HG02870 (cell line): ENCODE measurements around the gene GNRHR.
A peak's percentile ranks its signal among the peaks of the same experiment; 100 is the strongest.
"Not testable (repeated sequence)": the region's sequence is repeated elsewhere in the genome, so short reads cannot be mapped to it uniquely, and the experiment has no call there.

Source experiments
- ATAC-seq: cut with Tn5 transposase; IDR thresholded peaks from one replicate; pipeline ENCODE4 v1.9.1; 2021; ENCODE audit warnings: mild to moderate bottlenecking, moderate library complexity; ENCODE audit not compliant: unreplicated experiment

GNRHR gene

GRCh38 chr4:67730511-67730910, 23.7 kb downstream of the GNRHR start:
- ATAC-seq: not testable (repeated sequence)

GRCh38 chr4:67727124-67727850, 26.9 kb downstream of the GNRHR start:
- ATAC-seq: no peak

GRCh38 chr4:67725981-67726380, 28.2 kb downstream of the GNRHR start:
- no peak for ATAC-seq

- no peak for ATAC-seq
These were observed 29.1 kb downstream of the GNRHR start for GRCh38 chr4:67725132-67725531.

DNA sequence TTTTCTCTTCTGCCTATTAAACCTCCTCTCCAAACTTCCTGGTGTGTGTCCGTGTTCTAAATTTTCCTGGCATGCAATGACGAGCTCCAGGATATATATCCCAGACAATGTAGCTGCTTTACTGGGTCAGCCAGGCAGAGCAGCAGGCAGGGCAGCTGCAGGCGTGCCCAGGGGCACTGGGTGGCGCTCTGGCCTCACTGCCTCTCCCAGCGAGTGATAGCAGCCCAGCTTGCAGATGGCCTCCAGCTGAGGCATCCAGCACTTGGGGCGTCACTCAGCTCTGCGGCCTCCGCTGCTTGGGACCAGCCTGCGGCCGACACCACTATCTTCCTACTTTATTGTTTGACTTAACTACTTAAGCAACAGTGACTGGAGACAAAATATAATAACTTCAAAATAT, 30.2 kb downstream of the GNRHR start:
- ATAC-seq: no peak

DNA sequence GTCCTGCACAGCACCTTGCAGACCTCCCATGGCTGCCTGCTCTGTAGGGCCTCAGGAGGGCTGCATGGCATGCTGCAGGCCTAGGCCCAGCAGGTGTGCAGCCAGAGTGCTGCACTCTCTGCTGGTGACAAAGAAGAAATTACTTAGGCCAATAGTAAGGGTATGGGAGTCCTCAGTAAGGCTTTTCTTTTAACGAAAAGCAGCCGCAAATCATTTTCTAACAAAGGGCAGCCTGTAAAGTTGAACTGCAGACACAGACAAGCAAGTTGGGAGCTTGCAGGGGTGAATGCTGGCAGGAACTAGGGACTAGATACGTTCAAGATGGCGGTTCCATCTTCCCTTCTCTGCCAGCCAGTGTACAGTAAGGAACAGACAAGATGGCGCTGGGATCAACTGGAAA, 30.8 kb downstream of the GNRHR start:
- no peak for ATAC-seq

- no peak for ATAC-seq
These were observed 32.2 kb downstream of the GNRHR start for GRCh38 chr4:67721770-67722597.

DNA sequence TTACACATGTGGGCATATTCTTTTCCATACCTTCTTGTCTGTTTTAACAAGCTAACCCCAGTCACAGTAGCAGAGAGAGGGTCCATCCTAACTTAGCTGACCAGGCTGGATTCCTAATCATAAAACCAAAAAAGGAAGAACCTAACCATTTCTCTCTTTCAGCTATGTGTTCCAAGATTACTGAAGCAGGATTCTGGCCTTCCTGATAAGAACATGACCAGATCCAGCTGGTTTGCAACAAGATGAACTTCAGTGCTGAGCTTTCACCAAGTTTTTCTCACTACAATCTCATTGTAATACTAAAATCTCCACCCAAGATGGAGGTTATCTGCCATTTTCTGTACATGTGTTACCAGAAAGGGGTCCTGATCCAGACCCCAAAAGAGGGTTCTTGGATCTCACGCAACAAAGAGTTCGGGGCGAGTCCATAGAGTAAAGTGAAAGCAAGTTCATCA, 32.8 kb downstream of the GNRHR start:
- no peak for ATAC-seq

- no peak for ATAC-seq
These were observed 34.1 kb downstream of the GNRHR start for GRCh38 chr4:67719953-67720617.

DNA sequence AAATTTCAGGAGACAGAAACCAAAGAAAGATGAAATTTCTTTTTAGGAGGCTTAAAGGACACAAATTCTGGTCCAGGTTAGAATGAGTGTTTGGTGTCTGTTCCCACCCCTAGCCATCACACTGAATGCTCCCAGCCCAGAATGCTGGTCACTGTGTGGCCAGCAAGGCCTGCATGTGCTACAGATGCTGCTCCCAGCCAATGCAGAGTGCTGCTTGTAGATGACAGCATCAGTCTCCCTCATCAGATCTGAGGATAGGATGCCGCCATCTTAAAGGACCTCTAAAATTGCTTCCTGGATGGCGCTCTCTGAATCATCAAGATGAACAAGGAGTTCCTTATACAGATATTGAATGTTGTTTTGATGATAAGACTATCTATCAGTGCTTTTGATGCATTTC, 35.3 kb downstream of the GNRHR start:
- no peak for ATAC-seq

GRCh38 chr4:67717586-67717985, 36.6 kb downstream of the GNRHR start:
- no peak for ATAC-seq

GRCh38 chr4:67714955-67715354, 39.2 kb downstream of the GNRHR start:
- ATAC-seq: no peak

GRCh38 chr4:67714248-67714583, 40.0 kb downstream of the GNRHR start:
- peak; percentile 64 for ATAC-seq

GRCh38 chr4:67713529-67714247, 40.5 kb downstream of the GNRHR start:
- no peak for ATAC-seq

GRCh38 chr4:67712650-67713528, 41.3 kb downstream of the GNRHR start:
- ATAC-seq: no peak

DNA sequence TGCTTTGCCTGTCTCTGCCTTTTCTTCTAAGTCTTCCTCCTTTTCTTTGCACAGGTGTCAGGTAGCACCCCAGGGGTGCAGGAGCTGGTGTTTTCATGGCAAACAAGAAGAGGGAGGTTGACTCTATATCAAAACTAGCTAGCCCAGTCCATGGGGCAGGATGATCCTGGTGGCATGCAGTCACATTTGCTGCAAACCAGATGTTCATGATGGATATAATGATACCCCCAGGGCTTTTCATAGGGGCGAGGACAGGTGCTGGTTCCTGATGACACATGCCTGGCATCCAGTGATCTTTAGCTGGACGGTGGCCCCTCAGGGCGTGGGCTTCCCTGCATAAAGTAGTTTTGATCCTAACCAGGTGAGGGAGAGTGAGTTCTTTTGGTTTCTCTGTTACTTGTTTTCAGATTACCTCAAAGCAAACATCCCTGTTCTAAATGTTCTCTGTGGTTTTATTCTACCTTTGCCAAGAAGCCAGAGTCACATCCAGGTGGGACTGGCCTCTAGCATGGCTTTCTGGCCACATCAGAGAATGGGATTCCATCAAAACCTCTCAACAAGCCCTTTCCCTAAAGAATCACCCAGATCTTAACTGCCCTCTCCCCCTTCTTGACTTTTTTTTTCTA, 42.1 kb downstream of the GNRHR start:
- ATAC-seq: no peak

- ATAC-seq: not testable (repeated sequence)
These were observed 47.5 kb downstream of the GNRHR start for GRCh38 chr4:67706682-67707081.

GRCh38 chr4:67704843-67705242, 49.3 kb downstream of the GNRHR start:
- ATAC-seq: no peak

- no peak for ATAC-seq
These were observed 52.0 kb downstream of the GNRHR start for GRCh38 chr4:67702166-67702565.

DNA sequence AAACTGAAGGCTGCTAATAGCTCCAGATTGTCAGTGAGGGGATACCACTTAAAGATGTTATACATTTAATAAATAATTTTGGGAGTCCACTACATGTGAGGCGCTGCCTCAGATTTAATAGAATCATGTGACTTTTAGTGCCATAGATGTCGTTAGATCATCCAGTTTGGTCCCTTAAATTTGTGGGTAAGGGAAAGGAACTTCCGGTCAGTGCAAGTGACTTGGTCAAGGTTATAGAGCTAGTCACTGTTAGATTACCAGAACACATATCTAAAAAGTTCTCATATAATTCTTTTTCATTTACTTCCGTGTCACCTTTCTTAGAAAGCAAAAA, 52.7 kb downstream of the GNRHR start:
- ATAC-seq: no peak
